GM21447 (cell line): ENCODE measurements around the gene MACROD2.
"Not testable (repeated sequence)": the region's sequence is repeated elsewhere in the genome, so short reads cannot be mapped to it uniquely, and the experiment has no call there.

ENCODE experiments used
- ATAC-seq: cut with Tn5 transposase; IDR thresholded peaks from one replicate; pipeline ENCODE4 v1.9.1; 2021; ENCODE audit not compliant: unreplicated experiment

MACROD2 gene

GRCh38 chr20:14178952-14179351 is 183.6 kb downstream of the MACROD2 start:
- ATAC-seq, result no peak

GRCh38 chr20:14189794-14190402 is 194.6 kb downstream of the MACROD2 start:
- no peak for ATAC-seq

- ATAC-seq, result no peak
Observed at GRCh38 chr20:14191559-14191958, 196.2 kb downstream of the MACROD2 start.

GRCh38 chr20:14193443-14193842 is 198.1 kb downstream of the MACROD2 start:
- ATAC-seq, result no peak

GRCh38 chr20:14193885-14194284 is 198.6 kb downstream of the MACROD2 start:
- no peak for ATAC-seq

GRCh38 chr20:14197097-14197496 is 201.8 kb downstream of the MACROD2 start:
- no peak for ATAC-seq

- ATAC-seq, result no peak
Observed at GRCh38 chr20:14198416-14198815, 203.1 kb downstream of the MACROD2 start.

- no peak for ATAC-seq
Observed at GRCh38 chr20:14199111-14199510, 203.8 kb downstream of the MACROD2 start.

GRCh38 chr20:14203657-14204056 is 208.3 kb downstream of the MACROD2 start:
- no peak for ATAC-seq

- no peak for ATAC-seq
Observed at GRCh38 chr20:14207591-14207990, 212.3 kb downstream of the MACROD2 start.

- no peak for ATAC-seq
Observed at GRCh38 chr20:14208956-14209355, 213.6 kb downstream of the MACROD2 start.

- no peak for ATAC-seq
Observed at GRCh38 chr20:14210146-14210545, 214.8 kb downstream of the MACROD2 start.

- no peak for ATAC-seq
Observed at GRCh38 chr20:14214046-14214445, 218.7 kb downstream of the MACROD2 start.

- not testable (repeated sequence) for ATAC-seq
Observed at GRCh38 chr20:14215880-14216279, 220.6 kb downstream of the MACROD2 start.

GRCh38 chr20:14219801-14220461 is 224.6 kb downstream of the MACROD2 start:
- no peak for ATAC-seq

GRCh38 chr20:14220986-14221385 is 225.7 kb downstream of the MACROD2 start:
- ATAC-seq, result no peak

- no peak for ATAC-seq
Observed at GRCh38 chr20:14223806-14224205, 228.5 kb downstream of the MACROD2 start.

GRCh38 chr20:14226051-14227049 is 231.0 kb downstream of the MACROD2 start:
- ATAC-seq, result not testable (repeated sequence)

- ATAC-seq, result no peak
Observed at GRCh38 chr20:14232650-14233049, 237.3 kb downstream of the MACROD2 start.

GRCh38 chr20:14234666-14235295 is 239.5 kb downstream of the MACROD2 start:
- ATAC-seq, result no peak

GRCh38 chr20:14235355-14235754 is 240.0 kb downstream of the MACROD2 start:
- no peak for ATAC-seq
